Measurements from ENCODE around the gene HIPK2.
"Not testable (repeated sequence)": the region's sequence is repeated elsewhere in the genome, so short reads cannot be mapped to it uniquely, and the experiment has no call there.

HIPK2 gene

DNA sequence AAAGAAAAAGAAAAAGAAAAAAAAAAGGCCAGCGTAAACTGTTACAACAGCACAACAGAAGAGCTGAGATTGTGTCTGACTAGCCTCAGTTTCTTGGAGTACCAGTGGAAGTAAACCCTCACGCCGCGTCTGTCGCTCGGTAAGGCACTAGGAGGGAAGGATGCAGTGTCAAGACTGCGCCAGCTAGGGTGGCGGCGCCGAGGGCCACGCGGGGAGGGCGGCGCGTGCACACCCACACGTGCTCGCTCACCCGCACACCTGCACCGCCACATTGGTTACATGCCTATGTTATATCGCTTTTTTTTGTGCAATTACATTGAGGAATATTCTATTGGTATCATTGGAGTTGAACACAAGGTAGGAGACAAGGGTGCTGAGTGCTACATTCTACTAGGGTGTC is 206.1 kb downstream of the HIPK2 start:
- DNase-seq (ENCODE audit: low read depth in 3 of 3, low spot score in 1 of 3), result no peak

DNA sequence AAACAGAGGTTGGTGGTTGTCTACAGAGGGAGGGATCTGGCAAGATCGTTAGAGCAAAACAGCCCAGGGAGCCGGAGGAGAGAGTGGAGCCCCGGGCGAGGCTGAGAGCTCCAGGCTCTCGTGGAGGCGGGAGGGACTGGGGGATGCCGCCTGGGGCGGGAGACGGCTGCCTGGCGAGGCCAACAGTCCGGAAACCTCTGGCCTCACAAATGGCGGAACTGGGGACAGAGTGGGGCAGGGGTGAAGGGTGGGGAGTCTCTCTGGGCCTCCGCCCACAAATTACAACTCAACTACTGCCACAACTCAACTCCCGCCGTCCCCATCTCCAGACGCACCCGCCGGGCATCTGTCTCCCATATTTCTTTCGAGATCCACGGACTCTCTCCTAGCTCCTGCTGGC is 206.6 kb downstream of the HIPK2 start:
- DNase-seq (ENCODE audit: low read depth in 3 of 3, low spot score in 1 of 3), result no peak

DNA sequence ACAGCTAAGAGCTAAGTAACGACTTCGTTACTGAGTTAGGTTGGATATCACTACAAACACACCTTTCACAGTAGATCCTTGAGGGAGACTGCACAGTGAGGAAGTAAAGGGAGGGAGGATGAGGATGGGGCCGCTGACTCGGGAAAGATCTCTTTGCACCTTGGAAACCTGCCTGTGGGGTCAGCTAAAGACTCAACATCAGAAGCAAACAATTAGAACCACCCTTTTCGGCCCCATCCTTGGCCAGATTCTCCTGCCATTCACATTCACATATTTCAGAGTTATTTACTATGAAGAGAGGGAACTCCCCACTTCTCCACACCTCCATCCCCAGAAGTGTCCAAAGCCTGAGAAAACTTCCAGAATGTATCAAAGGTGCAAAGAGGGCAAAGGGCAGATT is 207.2 kb downstream of the HIPK2 start:
- no peak for DNase-seq (ENCODE audit: low read depth in 3 of 3, low spot score in 1 of 3)

DNA sequence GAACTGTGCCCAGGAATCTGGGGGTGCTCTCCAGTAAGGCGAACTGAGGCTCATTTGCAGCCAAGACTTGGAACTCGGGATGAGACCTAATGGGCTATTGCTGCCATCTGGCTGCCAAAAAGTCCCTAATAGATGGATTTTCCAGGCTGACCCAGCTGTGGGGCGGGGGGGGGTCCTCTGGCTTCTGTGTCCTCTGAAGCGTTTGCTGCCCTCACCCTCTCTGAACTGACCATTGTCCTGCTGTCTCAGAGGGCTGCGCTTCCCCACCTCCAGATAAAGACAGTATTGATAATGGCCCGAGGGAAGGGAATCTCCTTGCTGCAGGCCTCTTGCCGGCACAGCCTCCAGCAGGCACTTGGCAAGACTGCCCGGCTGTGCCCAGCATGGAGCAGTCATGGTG is 207.7 kb downstream of the HIPK2 start:
- no peak for DNase-seq (ENCODE audit: low read depth in 3 of 3, low spot score in 1 of 3)

DNA sequence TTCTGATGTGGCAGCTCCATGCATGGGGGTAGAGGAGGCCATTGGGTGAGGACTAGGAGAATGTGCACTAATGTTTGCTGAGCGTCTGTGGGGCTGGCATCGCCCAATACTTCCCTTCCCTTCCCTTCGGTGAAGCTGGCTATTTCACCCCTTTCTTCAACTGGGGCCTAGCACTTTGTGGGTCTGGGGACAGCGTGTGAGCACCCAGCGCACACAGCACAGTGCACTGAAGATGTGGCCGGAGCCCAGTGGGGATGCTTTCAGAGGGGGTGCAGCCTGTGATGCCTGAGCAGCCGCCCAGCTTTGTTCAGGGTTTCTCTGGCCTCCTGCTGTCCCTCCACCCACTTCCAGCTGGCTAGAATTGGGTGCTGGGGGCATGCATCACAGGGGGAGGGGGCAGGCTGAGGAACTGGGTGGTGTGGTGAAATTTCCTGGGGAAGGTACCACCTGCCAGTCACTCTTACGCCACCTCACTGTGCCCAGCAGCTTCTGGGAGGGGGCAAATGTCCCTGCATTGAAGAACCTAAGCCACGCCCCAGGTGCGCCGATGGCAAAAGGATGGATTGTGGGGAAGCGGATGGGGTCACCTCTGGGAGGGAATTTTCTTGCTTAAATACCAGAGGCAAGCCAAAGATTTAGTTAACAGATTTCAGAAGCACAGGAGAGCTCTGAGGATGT is 208.8 kb downstream of the HIPK2 start:
- no peak for DNase-seq (ENCODE audit: low read depth in 3 of 3, low spot score in 1 of 3)

DNA sequence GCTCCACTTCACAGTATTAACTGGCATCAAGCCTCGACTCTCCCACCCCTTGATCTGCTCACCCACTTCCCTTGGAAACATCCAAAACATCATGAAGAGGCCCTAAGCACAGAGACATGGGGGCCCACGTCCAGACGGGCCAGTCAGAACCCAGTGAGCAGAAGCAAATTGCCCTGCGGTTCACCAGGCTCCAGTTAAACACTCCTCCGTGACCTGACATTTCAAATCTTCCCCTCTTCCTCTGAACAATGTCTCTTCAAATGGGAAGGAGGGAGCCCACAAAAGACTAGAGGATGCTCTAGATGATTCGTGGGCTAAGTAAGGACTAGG is 209.5 kb downstream of the HIPK2 start:
- DNase-seq (ENCODE audit: low read depth in 3 of 3, low spot score in 1 of 3), result no peak

DNA sequence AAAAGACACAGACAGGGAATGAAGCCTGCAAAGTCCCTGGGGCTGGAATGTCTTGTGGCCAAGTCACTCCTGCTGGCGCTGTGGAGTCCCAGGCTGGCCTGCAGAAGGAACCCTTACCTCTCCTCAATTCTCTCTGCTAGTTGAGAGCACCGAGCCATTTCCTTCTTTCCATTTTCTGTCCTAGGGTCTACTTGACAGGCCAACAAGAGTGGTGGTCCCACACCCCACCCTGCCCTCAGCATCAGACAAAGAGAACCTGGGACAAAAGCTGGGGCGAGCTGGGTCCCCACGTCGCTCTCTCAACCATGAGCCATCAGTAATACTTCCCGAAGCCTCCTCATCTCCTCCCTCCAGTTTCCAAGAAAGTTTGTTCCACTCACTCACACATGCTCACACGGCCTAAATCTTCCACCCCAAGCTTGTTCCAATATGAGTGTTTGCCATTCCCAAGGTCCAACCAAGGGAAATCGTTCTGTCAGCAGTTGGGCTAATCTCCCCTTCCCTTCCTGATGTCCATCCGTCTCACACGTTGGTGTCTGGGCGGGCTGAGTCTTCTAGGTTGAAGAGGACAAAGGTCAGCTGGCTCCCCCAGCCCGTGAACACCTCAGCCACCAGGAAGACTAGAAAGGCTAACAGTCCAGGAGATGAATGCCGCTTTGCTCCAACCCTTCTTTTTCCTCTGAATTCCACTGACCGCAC is 210.0 kb downstream of the HIPK2 start:
- DNase-seq (ENCODE audit: low read depth in 3 of 3, low spot score in 1 of 3), result no peak

DNA sequence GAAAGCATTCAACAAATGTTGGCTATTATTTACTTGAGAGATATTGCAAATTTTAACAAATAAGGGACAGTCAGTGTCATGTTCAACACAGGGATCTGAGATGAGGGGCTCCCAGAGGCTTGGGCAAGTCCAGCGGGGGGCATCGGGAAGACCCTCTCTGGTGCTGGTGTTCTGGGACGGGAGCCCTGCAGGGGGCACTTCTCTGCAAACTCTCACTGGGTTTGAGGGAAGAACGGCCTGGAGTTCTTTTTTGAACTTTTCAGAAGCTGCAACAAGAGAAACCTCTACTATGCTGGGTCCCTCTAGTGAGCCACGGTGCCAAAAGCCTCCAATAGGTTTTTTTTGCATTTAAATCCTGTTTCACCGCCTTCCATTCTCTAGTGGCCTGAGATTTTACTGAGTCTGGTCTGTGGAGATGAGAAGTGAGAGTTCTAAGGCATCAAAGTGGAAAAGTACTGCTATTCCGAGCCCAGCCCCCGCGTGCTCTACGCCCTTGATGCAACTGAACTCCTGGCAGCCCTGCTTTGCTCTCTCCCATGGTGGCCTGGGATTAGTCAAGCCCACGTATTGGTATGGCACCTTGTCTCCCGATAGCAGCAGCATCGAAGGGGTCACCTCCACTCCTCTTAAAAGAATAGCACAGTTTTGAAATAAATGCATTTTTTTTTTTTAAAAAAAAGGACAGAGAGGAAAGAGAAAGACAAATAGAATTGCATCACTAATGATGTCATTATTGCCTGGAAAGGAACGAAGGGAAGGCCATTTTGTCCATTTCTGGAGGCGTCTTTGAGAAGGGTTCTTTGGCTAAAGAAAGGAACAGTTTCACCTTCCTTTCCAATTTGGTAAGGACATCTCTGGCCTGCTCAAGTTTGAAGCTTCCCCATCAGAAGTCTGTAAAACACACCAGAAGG is 210.8 kb downstream of the HIPK2 start:
- DNase-seq (ENCODE audit: low read depth in 3 of 3, low spot score in 1 of 3), result no peak

DNA sequence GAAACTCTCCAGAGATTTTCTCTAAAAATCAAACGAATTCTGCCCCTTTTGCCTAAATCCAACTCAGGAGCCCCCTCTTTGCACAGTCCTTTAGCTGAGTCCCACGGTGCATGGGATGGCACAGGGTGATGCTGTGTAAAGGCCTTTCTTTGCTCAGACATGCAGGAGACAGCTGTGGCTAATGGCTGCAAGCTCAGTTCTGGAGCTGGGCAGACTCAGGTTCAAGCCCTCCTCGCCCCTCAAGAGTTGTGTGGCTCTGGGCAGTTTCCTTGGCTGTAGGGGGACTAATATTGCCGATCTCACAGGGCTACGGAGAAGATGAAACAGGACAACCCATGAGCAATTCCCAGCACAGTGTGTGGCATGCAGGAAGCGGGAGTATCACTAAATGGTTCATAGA is 211.7 kb downstream of the HIPK2 start:
- DNase-seq (ENCODE audit: low read depth in 3 of 3, low spot score in 1 of 3), result no peak

DNA sequence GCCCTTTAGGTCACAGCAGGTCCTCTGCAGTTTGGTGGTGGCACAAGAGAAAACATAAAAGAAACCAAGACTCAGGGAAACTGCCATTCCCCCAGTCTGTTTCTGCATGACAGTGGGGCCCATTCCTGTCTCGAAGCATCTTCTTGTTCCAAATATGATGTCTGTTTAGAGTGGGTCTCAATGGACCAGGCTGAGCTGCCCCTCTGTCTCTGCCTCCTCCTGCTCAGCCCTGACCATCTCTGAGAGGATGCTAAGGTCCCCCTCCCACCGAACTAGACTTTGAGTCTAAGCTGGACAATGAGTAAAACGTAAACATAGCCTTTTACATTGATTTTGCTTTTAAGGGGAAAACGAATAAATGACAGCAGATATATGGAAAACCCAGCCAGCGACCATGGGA is 213.9 kb downstream of the HIPK2 start:
- no peak for DNase-seq (ENCODE audit: low read depth in 3 of 3, low spot score in 1 of 3)

DNA sequence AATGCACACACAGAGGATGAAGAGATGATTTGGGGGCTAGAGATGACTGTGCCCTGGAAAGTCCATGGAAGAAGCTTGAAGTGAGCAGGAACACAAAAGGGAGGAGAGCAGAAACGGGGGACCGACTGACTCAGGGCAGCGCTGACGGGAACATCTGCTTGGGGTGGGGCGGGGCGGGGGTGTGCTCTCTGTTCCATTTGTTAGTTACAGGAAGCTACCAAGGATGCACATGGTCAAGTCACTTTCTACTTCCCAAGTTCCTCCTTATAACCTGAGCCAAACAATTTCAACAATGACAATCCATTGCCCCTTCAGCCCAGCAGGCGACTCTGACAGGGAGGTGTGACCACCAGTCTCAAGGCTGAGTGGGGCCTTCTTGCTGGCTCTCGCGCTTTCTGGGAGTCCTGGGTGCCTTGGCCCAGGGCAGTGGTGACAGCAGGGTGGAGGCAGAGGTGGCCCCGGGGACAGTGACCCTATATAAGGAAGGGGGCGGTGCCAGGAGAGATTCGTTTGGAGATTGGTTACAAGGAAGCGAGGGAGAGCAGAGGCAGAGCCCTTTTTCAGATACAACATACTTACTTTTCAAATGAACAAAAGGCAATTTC is 214.7 kb downstream of the HIPK2 start:
- DNase-seq (ENCODE audit: low read depth in 3 of 3, low spot score in 1 of 3), result no peak

DNA sequence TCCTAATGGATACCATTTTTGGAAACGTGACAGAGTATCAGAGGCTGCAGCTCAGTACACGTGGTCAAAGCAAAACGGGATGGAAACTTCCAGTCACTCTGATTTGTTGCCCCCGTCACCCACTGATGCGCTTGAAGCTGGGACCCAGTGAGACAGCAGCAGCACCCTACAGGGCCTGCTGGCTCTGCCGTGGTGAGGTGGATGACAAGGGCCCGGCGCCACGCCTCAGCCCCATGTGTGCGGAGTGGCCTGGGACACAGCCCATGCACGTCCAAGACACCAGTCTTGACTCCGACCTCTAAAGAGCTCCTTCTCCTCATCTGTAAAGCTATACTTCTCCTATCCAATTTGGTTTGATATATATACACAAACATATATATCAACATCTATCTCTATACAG is 215.3 kb downstream of the HIPK2 start:
- DNase-seq (ENCODE audit: low read depth in 3 of 3, low spot score in 1 of 3), result no peak

DNA sequence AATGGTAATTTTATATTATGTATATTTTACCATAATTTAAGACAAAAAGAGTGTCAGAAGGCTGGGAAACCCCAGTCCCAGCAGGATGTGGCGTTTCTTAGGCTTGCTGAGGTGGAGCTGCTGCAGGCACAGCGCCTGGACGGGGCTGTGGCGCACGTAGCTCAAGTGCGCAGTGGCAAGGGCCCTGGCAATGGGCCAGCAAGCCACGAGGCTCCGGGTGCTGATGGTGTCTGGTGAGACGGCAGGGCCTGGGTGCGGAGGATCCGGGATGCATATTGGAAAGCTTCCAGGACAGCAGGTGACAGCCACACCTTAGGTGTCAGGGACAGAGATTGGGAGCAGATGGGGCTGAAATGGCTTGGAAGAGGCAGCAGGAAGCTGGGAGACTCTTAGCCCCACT is 217.1 kb downstream of the HIPK2 start:
- DNase-seq (ENCODE audit: low read depth in 3 of 3, low spot score in 1 of 3), result no peak

DNA sequence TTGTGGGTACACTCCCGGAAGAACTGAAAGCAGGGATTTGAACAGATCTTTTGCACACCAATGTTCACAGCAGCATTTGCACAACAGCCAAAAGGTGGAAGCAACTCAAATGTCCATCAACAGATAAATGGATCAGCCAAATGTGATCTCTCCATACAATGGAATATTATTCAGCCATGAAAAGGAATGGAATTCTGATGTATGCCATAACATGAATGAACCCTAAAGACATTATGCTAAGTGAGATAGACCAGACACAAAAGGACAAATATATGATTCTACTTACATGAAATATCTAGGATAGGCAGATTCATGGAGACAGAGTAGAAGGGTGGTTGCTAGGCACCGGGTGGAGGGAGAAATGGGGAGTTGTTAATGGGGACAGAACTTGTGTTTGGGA is 217.6 kb downstream of the HIPK2 start:
- DNase-seq (ENCODE audit: low read depth in 3 of 3, low spot score in 1 of 3), result no peak

DNA sequence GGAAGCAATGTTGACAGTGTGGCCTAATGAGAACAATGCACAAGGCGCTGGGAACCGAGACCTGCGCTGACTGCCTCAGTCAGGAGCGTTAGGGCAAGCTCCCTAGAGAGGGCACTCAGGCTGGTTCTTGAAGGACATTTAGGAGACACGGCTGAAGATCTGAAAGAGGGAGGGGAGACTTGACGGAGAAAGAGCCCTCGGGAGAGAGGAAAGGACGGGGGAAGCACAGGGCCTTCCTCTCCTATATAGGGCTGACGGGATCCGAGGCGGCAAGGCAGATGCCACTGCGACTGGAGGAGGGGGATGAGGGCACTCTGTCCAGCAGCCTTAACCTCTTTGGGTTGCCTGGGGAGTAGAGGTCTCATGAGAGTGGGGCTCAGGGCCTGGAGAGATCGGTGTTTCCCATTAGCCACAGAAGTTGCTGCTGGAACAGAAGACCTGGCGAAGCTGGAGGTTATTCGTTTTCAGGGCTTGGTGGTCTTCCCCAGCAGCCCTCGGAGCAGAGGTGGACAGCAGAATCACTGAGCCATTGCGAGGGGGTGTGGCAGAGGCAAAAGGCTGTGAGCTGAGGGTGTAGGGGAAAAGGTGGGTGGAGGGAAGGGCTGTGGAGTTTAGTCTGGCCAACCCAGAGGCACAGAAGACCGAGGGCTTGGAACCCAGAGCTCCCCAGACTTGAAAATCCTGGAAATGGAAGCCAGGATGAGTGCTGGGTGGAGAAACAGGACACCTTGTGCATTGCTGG is 218.3 kb downstream of the HIPK2 start:
- no peak for DNase-seq (ENCODE audit: low read depth in 3 of 3, low spot score in 1 of 3)

DNA sequence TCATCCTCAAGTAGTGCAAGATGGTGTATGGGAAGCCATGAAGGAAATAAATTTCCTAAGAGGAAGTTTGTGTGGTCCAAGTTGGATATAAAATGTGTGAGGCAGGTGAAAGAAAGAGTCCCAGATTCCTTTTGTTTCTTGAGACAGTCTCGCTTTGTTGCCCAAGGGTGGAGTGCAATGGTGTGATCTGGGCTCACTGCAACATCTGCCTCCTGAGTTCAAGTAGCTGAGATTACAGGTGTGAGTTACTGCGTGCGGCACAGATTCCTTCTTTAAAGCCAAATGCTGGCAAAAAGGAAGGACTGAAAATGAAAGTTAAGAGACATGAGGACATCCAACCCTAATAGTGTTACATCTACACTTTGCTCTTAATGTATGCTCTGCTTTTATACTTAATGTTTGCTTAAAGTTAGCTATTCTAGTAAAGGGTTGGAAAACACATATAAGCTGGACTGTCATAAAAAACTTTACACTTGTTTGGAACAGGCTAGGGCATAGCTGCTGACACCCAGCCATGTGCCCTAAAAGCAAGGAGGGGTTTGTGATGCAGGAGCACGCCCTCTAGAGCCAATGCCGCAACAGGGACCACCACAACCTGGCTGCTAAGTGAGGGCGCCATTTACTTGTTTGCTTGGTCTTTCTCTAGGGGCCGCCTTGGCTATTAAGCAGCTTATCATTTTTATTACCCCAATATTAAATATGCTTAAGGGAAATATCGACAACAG is 219.8 kb downstream of the HIPK2 start:
- no peak for DNase-seq (ENCODE audit: low read depth in 3 of 3, low spot score in 1 of 3)

DNA sequence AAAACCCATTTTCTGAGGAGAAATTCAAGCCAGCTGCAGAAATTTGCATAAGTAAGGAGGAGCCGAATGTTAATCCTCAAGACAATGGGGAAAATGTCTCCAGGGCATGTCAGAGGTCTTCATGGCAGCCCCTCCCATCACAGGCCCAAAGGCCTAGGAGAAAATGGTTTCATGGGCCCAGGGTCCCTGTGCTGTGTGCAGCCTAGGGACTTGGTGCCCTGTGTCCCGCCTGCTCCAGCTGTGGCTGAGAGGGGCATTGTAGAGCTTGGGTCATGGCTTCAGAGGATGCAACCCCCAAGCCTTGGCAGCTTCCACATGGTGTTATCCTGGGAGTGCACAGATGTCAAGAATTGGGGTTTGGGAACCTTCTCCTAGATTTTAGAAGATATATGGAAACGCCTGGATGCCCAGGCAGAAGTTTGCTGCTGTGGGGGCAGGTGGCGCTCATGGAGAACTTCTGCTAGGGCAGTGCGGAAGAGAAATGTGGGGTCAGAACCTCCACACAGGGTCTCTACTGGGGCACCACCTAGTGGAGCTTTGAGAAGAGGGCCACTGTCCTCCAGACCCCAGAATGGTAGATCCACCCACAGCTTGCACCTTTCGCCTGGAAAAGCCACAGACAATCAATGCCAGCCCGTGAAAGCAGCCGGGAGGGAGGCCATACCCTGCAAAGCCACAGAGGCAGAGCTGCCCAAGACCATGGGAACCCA is 223.7 kb downstream of the HIPK2 start:
- DNase-seq (ENCODE audit: low read depth in 3 of 3, low spot score in 1 of 3), result not testable (repeated sequence)

DNA sequence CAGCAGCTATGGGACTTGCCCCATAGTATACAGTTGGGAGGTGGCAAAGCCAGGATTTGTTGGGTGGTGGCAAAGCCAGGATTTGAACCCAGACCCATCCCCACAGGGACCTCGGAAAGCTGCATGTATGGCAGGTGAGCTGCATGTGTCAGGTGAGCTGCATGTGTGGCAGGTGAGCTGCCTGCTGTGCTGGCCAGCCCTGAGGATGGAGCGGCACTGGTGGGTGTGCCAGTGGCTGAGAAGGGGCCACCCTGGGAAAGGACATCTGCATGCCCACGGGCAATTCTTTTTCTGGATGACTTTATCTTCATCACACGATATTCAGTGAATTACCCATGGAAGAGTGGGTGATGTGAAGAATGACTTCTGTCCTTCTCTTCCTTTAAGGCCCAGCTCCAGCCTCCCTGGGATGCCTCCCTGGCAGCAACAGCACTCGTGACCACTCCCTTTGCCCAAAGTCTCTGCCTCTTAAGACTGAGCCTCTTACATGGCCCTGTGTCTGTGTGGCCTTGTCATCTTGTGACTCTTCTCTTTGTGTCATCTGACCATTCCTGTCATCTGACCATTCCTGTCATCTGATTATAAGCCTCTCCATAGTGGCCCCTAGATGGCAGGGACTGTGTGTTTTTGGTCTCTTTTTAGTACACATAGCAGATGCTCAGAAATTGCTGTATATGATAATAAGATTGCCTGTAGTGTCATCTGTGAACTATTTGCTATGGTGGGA is 229.3 kb downstream of the HIPK2 start:
- no peak for DNase-seq (ENCODE audit: low read depth in 3 of 3, low spot score in 1 of 3)

DNA sequence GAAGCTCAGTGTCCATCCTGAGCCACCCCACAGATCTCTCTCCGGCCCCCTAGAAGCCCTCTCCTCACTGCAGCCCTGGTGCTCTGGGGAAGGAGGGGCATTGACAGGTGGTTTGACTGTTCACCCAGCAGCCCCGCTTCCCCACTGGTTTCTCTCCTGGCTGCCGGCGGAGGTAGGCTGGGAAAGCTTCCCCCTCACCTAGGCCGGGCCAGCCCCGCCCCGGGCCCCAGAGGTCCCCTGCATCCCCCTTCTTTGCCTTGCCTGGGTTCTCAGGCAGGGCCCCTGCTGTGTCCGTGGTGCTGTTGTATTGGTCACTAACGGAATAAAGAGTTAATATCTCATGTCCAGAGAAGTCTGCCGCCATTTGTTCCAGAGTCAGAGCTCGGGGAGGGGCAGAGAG is 233.2 kb downstream of the HIPK2 start:
- DNase-seq (ENCODE audit: low read depth in 3 of 3, low spot score in 1 of 3), result no peak
